SJSA1 (cell line): ENCODE results near the gene TMEM106C. TPM values are rescaled to one million over a fixed set of nuclear protein-coding genes. Genes with fewer than 3 reads are reported as not detected.

Experiments used
- DNase-seq, 2 experiments: peaks; one replicate each; pipeline ENCODE4 v3.0.0-alpha.2; 2015 to 2020; ENCODE audit warnings: low spot score in 2 of 2, low read depth in 1 of 2
- H3K27ac ChIP-seq: fragments of 250-450 bp; sonication (Bioruptor Pico); 2 replicates; pipeline ENCODE4 v1.5.1; 2020; ENCODE audit warnings: mild to moderate bottlenecking, moderate library complexity
- H3K27me3 ChIP-seq: fragments of 250-450 bp; sonication (Bioruptor Pico); replicated peaks from 2 replicates; pipeline ENCODE4 v1.5.1; 2020; ENCODE audit warnings: mild to moderate bottlenecking, moderate library complexity
- H3K36me3 ChIP-seq: fragments of 250-450 bp; sonication (Bioruptor Pico); 2 replicates; pipeline ENCODE4 v1.5.1; 2020; ENCODE audit warnings: mild to moderate bottlenecking
- H3K4me1 ChIP-seq: fragments of 250-450 bp; sonication (Bioruptor Pico); replicated peaks from 2 replicates; pipeline ENCODE4 v1.6.1; 2021; ENCODE audit warnings: mild to moderate bottlenecking
- H3K4me3 ChIP-seq: fragments of 250-450 bp; sonication (Bioruptor Pico); 2 replicates; pipeline ENCODE4 v1.5.1; 2020; ENCODE audit warnings: mild to moderate bottlenecking
- H3K9me3 ChIP-seq: fragments of 250-450 bp; sonication (Bioruptor Pico); replicated peaks from 2 replicates; pipeline ENCODE4 v1.5.1; 2020; ENCODE audit warnings: mild to moderate bottlenecking
- total RNA-seq: library from RNA; depleted of rRNA; stranded (reverse); fragments of >200 nt; shearing (Covaris generic); gene quantifications from 2 replicates; pipeline ENCODE4 v1.2.3, GENCODE V29; 2014

Gene TMEM106C
- total RNA-seq, 1 experiment from 2014 or later = 143 TPM

GRCh38 chr12:48002414-48002730 lies 39.0 kb downstream of the TMEM106C start:
- Histone ChIP-seq H3K27ac (no peak overlapping the region), H3K36me3 (no peaks in the 10 kb centered on the region), H3K4me3 (no peak overlapping the region), H3K9me3 (peaks cover 26% of the 10 kb centered on the region), H3K27me3 (peaks cover 54% of the 10 kb centered on the region), H3K4me1 (peaks cover 15% of the 10 kb centered on the region)
- peak in 1 of 2 experiments; percentile 88 for DNase-seq

GRCh38 chr12:48002773-48003218 lies 39.4 kb downstream of the TMEM106C start:
- no peak overlapping the region for H3K27ac ChIP-seq
- H3K27me3 ChIP-seq = peaks cover 55% of the 10 kb centered on the region
- peaks cover 26% of the 10 kb centered on the region for H3K9me3 ChIP-seq
- peak; percentile 79 to 95 for DNase-seq
- H3K4me3 ChIP-seq = no peak overlapping the region
- no peaks in the 10 kb centered on the region for H3K36me3 ChIP-seq
- H3K4me1 ChIP-seq = peaks cover 15% of the 10 kb centered on the region

GRCh38 chr12:48003226-48004052 lies 40.0 kb downstream of the TMEM106C start:
- peaks cover 62% of the 10 kb centered on the region for H3K27me3 ChIP-seq
- H3K27ac ChIP-seq = no peak overlapping the region
- peak in 1 of 2 experiments; percentile 94 for DNase-seq
- peaks cover 26% of the 10 kb centered on the region for H3K9me3 ChIP-seq
- no peaks in the 10 kb centered on the region for H3K36me3 ChIP-seq
- H3K4me3 ChIP-seq = no peak overlapping the region
- H3K4me1 ChIP-seq = peaks cover 15% of the 10 kb centered on the region

GRCh38 chr12:48004053-48004941 lies 40.9 kb downstream of the TMEM106C start, which contains the start of gene COL2A1:
TSS of gene COL2A1 (minus strand) at chr12:48004476. CDS start at chr12:48004321, 155 bp downstream.
- peaks cover 26% of the 10 kb centered on the region for H3K9me3 ChIP-seq
- peak within 1 kb of the TSS; percentile 2 for H3K4me3 ChIP-seq
- H3K27ac ChIP-seq = no peak within 1 kb of the TSS
- peaks cover 70% of the 10 kb centered on the region for H3K27me3 ChIP-seq
- DNase-seq = peak; percentile 89 to 95
- H3K36me3 ChIP-seq = no peaks in the 10 kb centered on the region
- H3K4me1 ChIP-seq = peaks cover 15% of the 10 kb centered on the region

GRCh38 chr12:48005001-48005749 lies 41.8 kb downstream of the TMEM106C start:
- H3K27me3 ChIP-seq = peaks cover 79% of the 10 kb centered on the region
- H3K27ac ChIP-seq = no peak overlapping the region

GRCh38 chr12:48005750-48006021 lies 42.3 kb downstream of the TMEM106C start:
- Histone ChIP-seq H3K27me3 (peaks cover 84% of the 10 kb centered on the region), H3K9me3 (peaks cover 27% of the 10 kb centered on the region), H3K4me1 (peaks cover 15% of the 10 kb centered on the region), H3K36me3 (no peaks in the 10 kb centered on the region), H3K4me3 (no peak overlapping the region), H3K27ac (no peak overlapping the region)
- peak; percentile 75 to 86 for DNase-seq

More at GRCh38 chr12:48005001-48005749, 41.8 kb downstream of the TMEM106C start:
- Histone ChIP-seq H3K9me3 (peaks cover 27% of the 10 kb centered on the region), H3K36me3 (no peaks in the 10 kb centered on the region), H3K4me3 (no peak overlapping the region), H3K4me1 (peaks cover 15% of the 10 kb centered on the region)
- DNase-seq = peak; percentile 74 to 95

- Histone ChIP-seq H3K9me3 (peaks cover 27% of the 10 kb centered on the region), H3K27me3 (peaks cover 100% of the 10 kb centered on the region), H3K4me3 (no peak overlapping the region), H3K4me1 (peaks cover 15% of the 10 kb centered on the region), H3K36me3 (no peaks in the 10 kb centered on the region), H3K27ac (no peak overlapping the region)
- DNase-seq = peak; percentile 62 to 72
Measured at GRCh38 chr12:48007206-48007605, 43.8 kb downstream of the TMEM106C start.

GRCh38 chr12:48008349-48008748 lies 45.0 kb downstream of the TMEM106C start:
- no peak overlapping the region for H3K4me3 ChIP-seq
- H3K36me3 ChIP-seq = no peaks in the 10 kb centered on the region
- H3K27ac ChIP-seq = no peak overlapping the region
- peaks cover 21% of the 10 kb centered on the region for H3K9me3 ChIP-seq
- peak; percentile 67 to 89 for DNase-seq
- H3K4me1 ChIP-seq = peaks cover 10% of the 10 kb centered on the region
- peaks cover 100% of the 10 kb centered on the region for H3K27me3 ChIP-seq

- H3K27ac ChIP-seq = no peak overlapping the region
- H3K4me1 ChIP-seq = peaks cover 8% of the 10 kb centered on the region
- peak; percentile 73 to 89 for DNase-seq
- H3K9me3 ChIP-seq = peaks cover 18% of the 10 kb centered on the region
- H3K36me3 ChIP-seq = no peaks in the 10 kb centered on the region
- H3K27me3 ChIP-seq = peaks cover 100% of the 10 kb centered on the region
- no peak overlapping the region for H3K4me3 ChIP-seq
Measured at GRCh38 chr12:48008950-48009349, 45.6 kb downstream of the TMEM106C start.

- Histone ChIP-seq H3K9me3 (peaks cover 18% of the 10 kb centered on the region), H3K36me3 (no peaks in the 10 kb centered on the region), H3K27ac (no peak overlapping the region), H3K4me1 (peaks cover 2% of the 10 kb centered on the region), H3K4me3 (no peak overlapping the region), H3K27me3 (peaks cover 100% of the 10 kb centered on the region)
- DNase-seq = peak in 1 of 2 experiments; percentile 76
Measured at GRCh38 chr12:48009471-48009870, 46.1 kb downstream of the TMEM106C start.

- no peaks in the 10 kb centered on the region for H3K36me3 ChIP-seq
- peak; percentile 70 to 94 for DNase-seq
- H3K4me1 ChIP-seq = no peaks in the 10 kb centered on the region
- H3K27me3 ChIP-seq = peaks cover 100% of the 10 kb centered on the region
- H3K9me3 ChIP-seq = peaks cover 13% of the 10 kb centered on the region
- no peak overlapping the region for H3K4me3 ChIP-seq
- H3K27ac ChIP-seq = no peak overlapping the region
Measured at GRCh38 chr12:48010366-48010970, 47.1 kb downstream of the TMEM106C start.

GRCh38 chr12:48012070-48012469 lies 48.7 kb downstream of the TMEM106C start:
- DNase-seq = peak in 1 of 2 experiments; percentile 68
- Histone ChIP-seq H3K27ac (no peak overlapping the region), H3K27me3 (peaks cover 100% of the 10 kb centered on the region), H3K9me3 (peaks cover 15% of the 10 kb centered on the region), H3K4me1 (no peaks in the 10 kb centered on the region), H3K36me3 (no peaks in the 10 kb centered on the region), H3K4me3 (no peak overlapping the region)

GRCh38 chr12:48013287-48013686 lies 49.9 kb downstream of the TMEM106C start:
- peak; percentile 70 to 79 for DNase-seq
- Histone ChIP-seq H3K4me3 (no peak overlapping the region), H3K4me1 (no peaks in the 10 kb centered on the region), H3K9me3 (peaks cover 15% of the 10 kb centered on the region), H3K36me3 (no peaks in the 10 kb centered on the region), H3K27me3 (peaks cover 100% of the 10 kb centered on the region), H3K27ac (no peak overlapping the region)
